H9 (cell line): ENCODE measurements around the gene TBL3. TPM values are rescaled to one million over a fixed set of nuclear protein-coding genes. Genes with fewer than 3 reads are reported as not detected.
A peak's percentile ranks its signal among the peaks of the same experiment; 100 is the strongest.

Source experiments
- DNase-seq: peaks from one replicate; pipeline ENCODE4 v3.0.0-alpha.2; 2017
- H2AFZ ChIP-seq: one replicate; pipeline ENCODE4 v1.6.1; 2013; ENCODE audit warnings: mild to moderate bottlenecking, low read length, control low read depth, moderate library complexity
- H2AK5ac ChIP-seq: 2 replicates; pipeline ENCODE4 v1.6.1; 2013; ENCODE audit warnings: low read length, control low read depth, mixed read lengths; ENCODE audit not compliant: insufficient read length
- H2BK120ac ChIP-seq: one replicate; pipeline ENCODE4 v1.6.1; 2013; ENCODE audit warnings: low read depth, mild to moderate bottlenecking, low read length, control low read depth, inconsistent platforms; ENCODE audit not compliant: poor library complexity, severe bottlenecking
- H2BK12ac ChIP-seq: 2 replicates; pipeline ENCODE4 v1.6.1; 2013; ENCODE audit warnings: low read length, control low read depth, mixed read lengths, low read depth; ENCODE audit not compliant: insufficient read length
- H2BK15ac ChIP-seq: 2 replicates; pipeline ENCODE4 v1.6.1; 2013; ENCODE audit warnings: low read depth, low read length, control low read depth
- H2BK20ac ChIP-seq: one replicate; pipeline ENCODE4 v1.6.1; 2013; ENCODE audit warnings: low read depth, mild to moderate bottlenecking, low read length, control low read depth, inconsistent platforms; ENCODE audit not compliant: poor library complexity, severe bottlenecking
- H2BK5ac ChIP-seq: 2 replicates; pipeline ENCODE4 v1.6.1; 2013; ENCODE audit warnings: low read length, control low read depth, mixed read lengths; ENCODE audit not compliant: insufficient read length
- H3K14ac ChIP-seq: 2 replicates; pipeline ENCODE4 v1.6.1; 2013; ENCODE audit warnings: low read length, control low read depth; ENCODE audit not compliant: insufficient read depth
- H3K18ac ChIP-seq: 2 replicates; pipeline ENCODE4 v1.6.1; 2013; ENCODE audit warnings: low read depth, mild to moderate bottlenecking, mixed read lengths, low read length, control low read depth; ENCODE audit not compliant: insufficient read length
- H3K23ac ChIP-seq: 2 replicates; pipeline ENCODE4 v1.6.1; 2013; ENCODE audit warnings: low read length, control low read depth, mixed read lengths, low read depth; ENCODE audit not compliant: insufficient read length
- H3K23me2 ChIP-seq: 2 replicates; pipeline ENCODE4 v1.6.1; 2013; ENCODE audit warnings: low read depth, mild to moderate bottlenecking, mixed read lengths, low read length, control low read depth; ENCODE audit not compliant: insufficient read length, poor library complexity, severe bottlenecking
- H3K27ac ChIP-seq: 2 replicates; pipeline ENCODE4 v1.5.1; 2013; ENCODE audit warnings: low read length, control low read depth, mixed read lengths, low read depth; ENCODE audit not compliant: insufficient read length
- H3K27me3 ChIP-seq: 2 replicates; pipeline ENCODE4 v1.6.1; 2013; ENCODE audit warnings: low read length, control low read depth, inconsistent platforms; ENCODE audit not compliant: insufficient read depth
- H3K4ac ChIP-seq: 2 replicates; pipeline ENCODE4 v1.6.1; 2013; ENCODE audit warnings: low read depth, mild to moderate bottlenecking, control low read depth, inconsistent platforms, low read length, moderate library complexity
- H3K4me1 ChIP-seq: 2 replicates; pipeline ENCODE4 v1.6.1; 2013; ENCODE audit warnings: low read length, control low read depth, inconsistent platforms; ENCODE audit not compliant: insufficient read depth
- H3K4me2 ChIP-seq: 2 replicates; pipeline ENCODE4 v1.6.1; 2013; ENCODE audit warnings: low read length, control low read depth, mixed read lengths; ENCODE audit not compliant: insufficient read length, insufficient read depth
- H3K56ac ChIP-seq: 2 replicates; pipeline ENCODE4 v1.6.1; 2013; ENCODE audit warnings: low read depth, mild to moderate bottlenecking, mixed read lengths, low read length, control low read depth; ENCODE audit not compliant: insufficient read length
- H3K79me1 ChIP-seq: 2 replicates; pipeline ENCODE4 v1.6.1; 2013; ENCODE audit warnings: low read depth, mild to moderate bottlenecking, moderate library complexity, low read length, control low read depth, inconsistent platforms; ENCODE audit not compliant: insufficient read depth, poor library complexity, severe bottlenecking
- H3K79me2 ChIP-seq: 2 replicates; pipeline ENCODE4 v1.6.1; 2013; ENCODE audit warnings: low read length, control low read depth, inconsistent platforms; ENCODE audit not compliant: insufficient read depth
- H3K9ac ChIP-seq: 2 replicates; pipeline ENCODE4 v1.6.1; 2013; ENCODE audit warnings: low read length, control low read depth, mixed read lengths; ENCODE audit not compliant: insufficient read length; ENCODE audit errors: extremely low read depth
- H3K9me3 ChIP-seq: one replicate; pipeline ENCODE4 v1.6.1; 2013; ENCODE audit warnings: low read depth, low read length, inconsistent platforms; ENCODE audit not compliant: control insufficient read depth
- H3T11ph ChIP-seq: one replicate; pipeline ENCODE4 v1.6.1; 2013; ENCODE audit warnings: mild to moderate bottlenecking, low read length, control low read depth, inconsistent platforms
- H4K20me1 ChIP-seq: one replicate; pipeline ENCODE4 v1.6.1; 2013; ENCODE audit not compliant: control insufficient read depth, insufficient read length, insufficient read depth
- H4K5ac ChIP-seq: 2 replicates; pipeline ENCODE4 v1.6.1; 2013; ENCODE audit warnings: low read depth, mild to moderate bottlenecking, mixed read lengths, low read length, control low read depth; ENCODE audit not compliant: insufficient read length
- H4K8ac ChIP-seq: replicated peaks from 2 replicates; pipeline ENCODE4 v1.6.1; 2013; ENCODE audit warnings: low read length, control low read depth, mixed read lengths, low read depth; ENCODE audit not compliant: insufficient read length
- H4K91ac ChIP-seq: 2 replicates; pipeline ENCODE4 v1.6.1; 2013; ENCODE audit warnings: low read depth, mild to moderate bottlenecking, moderate library complexity, mixed read lengths, low read length, control low read depth; ENCODE audit not compliant: insufficient read length
- H3K27ac Mint-ChIP-seq, 3 experiments: 2 replicates in 2 of 3; 3 replicates in 1 of 3; pipeline ENCODE4 v1.8.0; 2020 to 2021; ENCODE audit warnings: mixed read lengths in 3 of 3, mild to moderate bottlenecking in 1 of 3, moderate library complexity in 1 of 3
- H3K27me3 Mint-ChIP-seq: 2 replicates; pipeline ENCODE4 v1.8.0; 2021; ENCODE audit warnings: low read depth, mild to moderate bottlenecking, moderate library complexity, mixed read lengths
- H3K36me3 Mint-ChIP-seq, 3 experiments: 2 replicates in 2 of 3; 3 replicates in 1 of 3; pipeline ENCODE4 v1.8.0; 2020 to 2021; ENCODE audit warnings: low read depth in 3 of 3, mixed read lengths in 3 of 3; ENCODE audit not compliant: insufficient read depth in 1 of 3
- H3K4me1 Mint-ChIP-seq, 2 experiments: 2 replicates each; pipeline ENCODE4 v1.8.0; 2020; ENCODE audit warnings: mixed read lengths in 2 of 2
- H3K4me3 Mint-ChIP-seq, 2 experiments: 2 replicates in 1 of 2; 3 replicates in 1 of 2; pipeline ENCODE4 v1.8.0; 2020 to 2021; ENCODE audit warnings: mild to moderate bottlenecking in 2 of 2, mixed read lengths in 2 of 2, moderate library complexity in 1 of 2
- H3K9me3 Mint-ChIP-seq, 2 experiments: 2 replicates in 1 of 2; 3 replicates in 1 of 2; pipeline ENCODE4 v1.8.0; 2020; ENCODE audit warnings: mild to moderate bottlenecking in 2 of 2, mixed read lengths in 2 of 2, moderate library complexity in 1 of 2
- CTCF ChIP-seq: fragments of 200-600 bp; sonication (generic); conservative IDR thresholded peaks from 3 replicates; pipeline ENCODE4 v1.8.0; 2021; ENCODE audit warnings: antibody characterized with exemption, mild to moderate bottlenecking
- WGBS: extraction: QIAGEN DNeasy Blood & Tissue Kit; methylation state at CpG from one replicate; pipeline ENCODE4 v1.1.7; 2013; ENCODE audit warnings: missing lambda C conversion rate, low lambda C conversion rate, mixed read lengths; ENCODE audit not compliant: insufficient read length; ENCODE audit errors: extremely low coverage; 5-methylcytosine and 5-hydroxymethylcytosine counted together
- total RNA-seq: library from RNA; stranded (reverse); gene quantifications from 2 replicates; pipeline ENCODE4 v1.2.1, GENCODE V29; 2021

Gene TBL3
- total RNA-seq, 1 experiment from 2014 or later: 54.0 TPM

- H3K14ac ChIP-seq: no peak overlapping the region
- no peaks in the 10 kb centered on the region for H3K4me1 ChIP-seq
- DNase-seq: peak; percentile 61
- H3K18ac ChIP-seq: no peak overlapping the region
- H4K20me1 ChIP-seq: no peaks in the 10 kb centered on the region
- no peak overlapping the region for H3K4ac ChIP-seq
- Mint-ChIP-seq H3K27me3 (peaks cover 40% of the 10 kb centered on the region), H3K36me3 (peaks cover 10 to 27% (median 23%) of the 10 kb centered on the region in 3 experiments), H3K27ac (no peak overlapping the region), H3K4me3 (peak overlapping the region in 1 of 2 experiments; percentile 46; a peak in 1 of 5 replicates), H3K9me3 (no peaks in the 10 kb centered on the region), H3K4me1 (peaks cover 13 to 18% of the 10 kb centered on the region in 2 experiments)
- H3K27ac ChIP-seq: no peak overlapping the region
- no peak overlapping the region for H2AFZ ChIP-seq
- no peak overlapping the region for H4K8ac ChIP-seq
- H3K79me2 ChIP-seq: no peaks in the 10 kb centered on the region
- H3K4me2 ChIP-seq: peak overlapping the region; percentile 1
- H2BK120ac ChIP-seq: no peak overlapping the region
- no peaks in the 10 kb centered on the region for H3K9me3 ChIP-seq
- H4K91ac ChIP-seq: no peak overlapping the region
- no peak overlapping the region for H3T11ph ChIP-seq
- H2AK5ac ChIP-seq: no peak overlapping the region
- WGBS: no CpG with 5 or more reads among the region's 37 CpGs
- no peak overlapping the region for H3K56ac ChIP-seq
- H3K9ac ChIP-seq: no peak overlapping the region
- H2BK5ac ChIP-seq: no peak overlapping the region
- H3K23ac ChIP-seq: no peak overlapping the region
- H3K79me1 ChIP-seq: no peaks in the 10 kb centered on the region
- H3K23me2 ChIP-seq: peaks cover 15% of the 10 kb centered on the region
- no peak overlapping the region for H2BK12ac ChIP-seq
- H4K5ac ChIP-seq: no peak overlapping the region
- no peak overlapping the region for H2BK20ac ChIP-seq
- H3K27me3 ChIP-seq: peaks cover 22% of the 10 kb centered on the region
- TF ChIP-seq CTCF: no peak
- H2BK15ac ChIP-seq: no peak overlapping the region
Measured at GRCh38 chr16:1978476-1979120, 6.7 kb downstream of the TBL3 start.
